ENCODE data around the gene SMIM12. TPM values are rescaled to one million over a fixed set of nuclear protein-coding genes. Genes with fewer than 3 reads are reported as not detected.
"Not testable (repeated sequence)": the region's sequence is repeated elsewhere in the genome, so short reads cannot be mapped to it uniquely, and the experiment has no call there.

The SMIM12 gene
- polyA plus RNA-seq, 1 donor from 2014 or later = 42.6 TPM

GRCh38 chr1:34822202-34822601 lies 37.3 kb downstream of the SMIM12 start:
- no peaks in the 10 kb centered on the region for H4K20me1 ChIP-seq (ENCODE audit: insufficient read depth)
- H3K9me2 ChIP-seq (ENCODE audit: insufficient read depth, low read length) = no peaks in the 10 kb centered on the region
- no peaks in the 10 kb centered on the region for H3K79me2 ChIP-seq (replicated peaks; ENCODE audit: insufficient read depth, low read length)
- no peaks in the 10 kb centered on the region for H3F3A ChIP-seq (ENCODE audit: insufficient read depth, low read length, poor library complexity, severe bottlenecking)
- no peaks in the 10 kb centered on the region for H3K36me3 ChIP-seq (ENCODE audit: insufficient read depth, low read length)
- H3K4me2 ChIP-seq (ENCODE audit: low read length) = no peak overlapping the region
- H3K9ac ChIP-seq (ENCODE audit: low read length) = no peak overlapping the region
- H3K27me3 ChIP-seq (ENCODE audit: insufficient read depth, low read depth, low read length) = no peaks in the 10 kb centered on the region
- H3K27ac ChIP-seq (ENCODE audit: low read length) = no peak overlapping the region
- H3K4me3 ChIP-seq (ENCODE audit: low read length) = no peak overlapping the region
- no peaks in the 10 kb centered on the region for H3K9me3 ChIP-seq (ENCODE audit: low read length)
- TF ChIP-seq SMC3 (conservative IDR thresholded peaks at IDR 0.05; ENCODE audit: poor library complexity) = no peak
- no peak for TF ChIP-seq CTCF (IDR thresholded peaks at IDR 0.05; ENCODE audit: poor library complexity, severe bottlenecking)
- TF ChIP-seq REST (IDR thresholded peaks at IDR 0.05; ENCODE audit: borderline replicate concordance) = no peak
- no peak for TF ChIP-seq TAF1 (IDR thresholded peaks at IDR 0.05; ENCODE audit: low read depth)
- no peak for TF ChIP-seq POLR2AphosphoS5 (IDR thresholded peaks at IDR 0.05)
- no peak for TF ChIP-seq RAD21 (conservative IDR thresholded peaks at IDR 0.05)
- TF ChIP-seq EZH2 (IDR thresholded peaks at IDR 0.05; ENCODE audit: borderline replicate concordance, insufficient read depth, low read length, poor library complexity, severe bottlenecking) = no peak
- TF ChIP-seq EP300 (conservative IDR thresholded peaks at IDR 0.05; ENCODE audit: poor library complexity, severe bottlenecking) = no peak
- no peak for TF ChIP-seq MXI1 (conservative IDR thresholded peaks at IDR 0.05; ENCODE audit: poor library complexity, severe bottlenecking)
- no peak overlapping the region for H2AFZ ChIP-seq (ENCODE audit: low read depth, low read length)

GRCh38 chr1:34818862-34819261 lies 40.7 kb downstream of the SMIM12 start:
- H3K4me2 ChIP-seq (ENCODE audit: low read length); H3K9me2 ChIP-seq (ENCODE audit: insufficient read depth, low read length); H2AFZ ChIP-seq (ENCODE audit: low read depth, low read length); H3K27ac ChIP-seq (ENCODE audit: low read length); H3K9me3 ChIP-seq (ENCODE audit: low read length); H3K27me3 ChIP-seq (ENCODE audit: insufficient read depth, low read depth, low read length); H3F3A ChIP-seq (ENCODE audit: insufficient read depth, low read length, poor library complexity, severe bottlenecking); H3K79me2 ChIP-seq (replicated peaks; ENCODE audit: insufficient read depth, low read length); H3K36me3 ChIP-seq (ENCODE audit: insufficient read depth, low read length); H3K4me3 ChIP-seq (ENCODE audit: low read length); H3K9ac ChIP-seq (ENCODE audit: low read length); H4K20me1 ChIP-seq (ENCODE audit: insufficient read depth): not testable (repeated sequence)

- H3K9me3 ChIP-seq (ENCODE audit: low read length) = no peaks in the 10 kb centered on the region
- no peak overlapping the region for H3K4me3 ChIP-seq (ENCODE audit: low read length)
- H3K27ac ChIP-seq (ENCODE audit: low read length) = no peak overlapping the region
- no peaks in the 10 kb centered on the region for H3K27me3 ChIP-seq (ENCODE audit: insufficient read depth, low read depth, low read length)
- H3K9me2 ChIP-seq (ENCODE audit: insufficient read depth, low read length) = no peaks in the 10 kb centered on the region
- no peak overlapping the region for H3K4me2 ChIP-seq (ENCODE audit: low read length)
- no peak overlapping the region for H3K9ac ChIP-seq (ENCODE audit: low read length)
- H3K36me3 ChIP-seq (ENCODE audit: insufficient read depth, low read length) = no peaks in the 10 kb centered on the region
- H3K79me2 ChIP-seq (replicated peaks; ENCODE audit: insufficient read depth, low read length) = no peaks in the 10 kb centered on the region
- no peak for TF ChIP-seq EZH2 (IDR thresholded peaks at IDR 0.05; ENCODE audit: borderline replicate concordance, insufficient read depth, low read length, poor library complexity, severe bottlenecking)
- no peak for TF ChIP-seq CTCF (IDR thresholded peaks at IDR 0.05; ENCODE audit: poor library complexity, severe bottlenecking)
- no peak for TF ChIP-seq REST (IDR thresholded peaks at IDR 0.05; ENCODE audit: borderline replicate concordance)
- TF ChIP-seq TAF1 (IDR thresholded peaks at IDR 0.05; ENCODE audit: low read depth) = no peak
- no peak for TF ChIP-seq EP300 (conservative IDR thresholded peaks at IDR 0.05; ENCODE audit: poor library complexity, severe bottlenecking)
- TF ChIP-seq MXI1 (conservative IDR thresholded peaks at IDR 0.05; ENCODE audit: poor library complexity, severe bottlenecking) = no peak
- H4K20me1 ChIP-seq (ENCODE audit: insufficient read depth) = no peaks in the 10 kb centered on the region
- no peak overlapping the region for H2AFZ ChIP-seq (ENCODE audit: low read depth, low read length)
- no peaks in the 10 kb centered on the region for H3F3A ChIP-seq (ENCODE audit: insufficient read depth, low read length, poor library complexity, severe bottlenecking)
These were observed 42.8 kb downstream of the SMIM12 start for GRCh38 chr1:34816778-34817177.

Data from neural cell (in vitro differentiated cells).